DLD1 (cell line): ENCODE data around the gene TEFM.
"Not testable (repeated sequence)": the region's sequence is repeated elsewhere in the genome, so short reads cannot be mapped to it uniquely, and the experiment has no call there.

Experiments
- in situ Hi-C: cut with HindIII; loops from 2 replicates; pipeline ENCODE4 v1.10.0; 2017; ENCODE audit warnings: low sequenced_read_pairs

Gene TEFM

DNA sequence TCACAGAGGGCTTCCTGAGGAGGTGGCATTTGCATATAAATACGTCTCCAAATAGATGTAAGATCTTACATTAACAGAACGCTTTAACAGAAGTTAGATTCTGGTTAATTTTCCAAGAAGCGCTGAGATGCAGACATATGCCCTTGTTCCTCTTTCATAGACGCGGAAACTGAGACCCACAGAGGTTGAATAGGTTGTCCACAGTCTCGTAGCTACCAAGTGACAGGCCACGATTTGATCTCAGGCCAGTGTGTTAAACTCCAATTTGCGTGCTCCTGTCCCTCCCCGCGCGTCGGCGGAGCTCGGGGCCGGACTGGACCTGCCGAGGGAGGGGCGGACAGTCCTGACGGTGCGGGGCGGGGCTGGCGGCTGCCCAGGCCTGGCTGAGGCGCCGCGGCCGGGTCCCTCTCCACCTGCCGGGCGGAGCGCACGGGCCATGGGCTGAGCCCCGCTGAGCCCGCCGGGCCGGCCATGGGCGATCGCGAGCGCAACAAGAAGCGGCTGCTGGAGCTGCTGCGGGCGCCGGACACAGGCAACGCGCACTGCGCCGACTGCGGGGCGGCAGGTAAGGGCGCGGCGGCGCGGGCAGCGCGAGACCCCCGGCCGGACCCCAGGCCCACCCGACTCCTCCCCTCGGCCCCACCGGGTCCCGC, 15.6 kb upstream of the TEFM start, which contains the start of gene ADAP2:
Gene ADAP2 (plus strand): TSS at position 402 of the 653 bp plus-strand sequence. CDS start 70 bp downstream, at position 472.
- in situ Hi-C loops, result no loop called here

DNA sequence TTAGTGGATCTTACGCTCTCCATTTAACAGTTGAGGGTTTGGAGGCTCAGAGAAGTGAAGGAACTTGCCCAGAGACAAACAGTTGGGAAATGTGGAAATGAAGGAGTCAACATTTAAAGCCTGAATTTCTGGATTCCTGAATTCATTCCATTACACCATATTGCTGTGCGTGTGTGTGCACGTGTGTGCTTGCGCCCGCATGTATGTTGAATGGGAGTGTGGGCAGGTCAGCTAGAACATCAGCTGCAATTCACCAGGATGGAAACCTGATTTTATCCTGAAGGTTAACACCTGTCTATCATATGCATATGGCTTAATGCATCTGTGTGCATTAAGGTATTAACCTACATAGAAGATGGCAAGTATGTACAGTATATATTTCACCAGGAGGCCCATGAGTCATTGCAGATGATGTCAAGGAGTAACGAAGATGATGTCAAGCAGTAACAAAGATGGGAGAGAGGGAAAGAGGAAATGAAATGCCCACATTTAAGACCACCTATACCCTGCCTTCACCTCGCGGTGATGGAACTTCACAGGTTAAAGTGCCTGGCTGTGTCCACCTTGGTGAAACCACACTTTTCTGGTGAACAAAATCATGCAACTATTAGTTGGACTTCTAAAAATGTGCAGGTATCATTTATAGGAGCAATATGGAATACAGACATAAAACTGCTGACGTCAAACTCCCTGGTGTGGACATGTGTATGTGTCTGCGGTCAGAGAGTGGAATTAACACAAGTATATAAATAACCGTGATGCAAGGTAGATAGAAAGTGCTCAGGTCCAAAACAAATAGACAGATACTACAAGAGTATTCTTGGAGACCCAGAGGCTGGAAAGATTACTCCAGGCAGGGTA, 14.9 kb upstream of the TEFM start:
- in situ Hi-C loops, result no loop called here

DNA sequence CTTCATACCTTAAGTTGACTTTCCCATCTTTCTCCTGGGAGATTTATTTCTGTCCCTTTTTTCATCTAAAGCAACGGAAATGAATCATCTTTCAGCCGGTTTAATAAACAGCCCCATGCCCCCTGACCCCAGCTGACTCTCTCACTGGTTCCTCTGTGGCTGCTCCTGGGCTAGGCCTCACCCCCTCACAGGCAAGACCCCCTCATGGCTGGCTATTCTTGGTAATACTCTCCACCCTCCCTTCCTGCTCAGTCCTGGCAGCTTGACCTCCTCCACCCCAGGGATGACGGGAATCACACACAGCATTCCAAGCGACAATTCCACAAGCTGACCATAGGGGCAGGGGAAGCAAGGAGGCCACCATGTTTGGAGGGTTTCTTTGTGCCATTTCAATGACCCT, 14.2 kb upstream of the TEFM start:
- in situ Hi-C loops, result no loop called here

DNA sequence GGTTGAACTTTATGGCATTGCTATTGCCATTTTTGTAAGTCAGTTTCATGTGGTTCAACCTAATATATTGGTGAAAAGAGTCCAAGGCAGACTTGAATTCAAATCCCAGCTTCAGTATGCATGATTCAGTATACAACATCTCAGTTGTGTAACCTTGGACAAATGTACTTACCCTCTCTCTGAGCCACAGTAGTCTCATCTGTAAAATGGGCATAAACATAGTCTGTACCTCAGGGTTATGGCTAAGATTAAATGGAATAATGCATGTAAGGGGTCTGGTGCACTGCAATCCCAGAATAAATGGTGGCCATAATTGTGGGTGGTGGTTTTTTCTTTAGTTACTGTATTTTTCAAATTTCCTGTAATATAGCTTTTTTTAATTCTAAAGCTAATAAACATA, 11.0 kb upstream of the TEFM start:
- in situ Hi-C loops, result no loop called here

DNA sequence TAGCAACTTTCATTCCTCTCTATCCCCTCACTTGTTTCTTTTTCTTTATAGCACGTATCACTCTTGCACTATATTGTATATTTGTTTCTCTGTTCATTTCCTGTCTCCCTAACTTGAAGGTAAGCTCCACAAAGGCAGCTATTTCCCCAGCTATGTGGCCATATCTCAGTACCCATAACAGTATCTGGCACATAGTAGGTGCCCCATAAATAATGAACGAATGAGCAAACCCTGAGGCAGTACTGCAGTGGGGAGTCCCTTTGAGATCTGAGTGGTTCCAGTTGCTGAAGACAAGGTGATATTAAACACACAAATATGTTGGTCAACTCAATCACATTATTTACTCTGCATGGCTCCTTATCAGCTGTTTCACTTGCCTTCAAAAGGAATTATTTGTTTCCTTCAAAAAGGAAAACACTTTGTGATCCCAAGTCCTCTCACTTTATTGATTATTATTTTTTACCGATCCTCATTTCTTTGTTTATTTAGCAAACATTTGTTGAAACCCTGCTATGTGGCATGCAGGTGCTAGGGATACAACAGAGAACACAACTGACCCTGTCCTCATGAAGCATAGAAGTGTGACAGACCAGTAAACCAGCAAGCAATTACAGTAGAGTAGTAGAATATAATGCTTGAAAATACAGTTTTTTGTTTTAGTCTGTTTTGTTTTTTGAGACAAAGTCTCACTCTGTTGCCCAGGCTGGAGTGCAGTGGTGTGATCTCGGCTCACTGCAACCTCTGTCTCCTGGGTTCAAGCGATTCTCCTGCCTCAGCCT, 10.0 kb upstream of the TEFM start:
- in situ Hi-C loops, result no loop called here

DNA sequence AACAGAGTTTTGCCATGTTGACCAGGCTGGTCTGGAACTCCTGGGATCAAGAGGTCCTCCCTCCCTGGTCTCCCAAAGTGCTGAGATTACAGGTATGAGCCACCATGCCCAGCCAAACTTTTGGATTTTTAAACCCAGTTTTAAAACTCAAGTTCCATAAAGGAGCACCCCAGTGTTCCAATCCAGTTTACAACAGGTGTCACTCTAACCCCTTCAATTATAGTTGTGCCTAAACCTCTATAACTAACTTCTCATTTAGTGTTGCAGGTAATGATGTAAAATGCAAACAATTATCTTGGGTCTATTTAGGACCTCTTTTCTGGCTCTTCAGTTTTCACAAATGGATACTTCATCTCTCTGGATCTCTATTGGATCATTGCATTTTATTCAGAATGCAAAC, 7.9 kb upstream of the TEFM start:
- in situ Hi-C loops, result no loop called here

DNA sequence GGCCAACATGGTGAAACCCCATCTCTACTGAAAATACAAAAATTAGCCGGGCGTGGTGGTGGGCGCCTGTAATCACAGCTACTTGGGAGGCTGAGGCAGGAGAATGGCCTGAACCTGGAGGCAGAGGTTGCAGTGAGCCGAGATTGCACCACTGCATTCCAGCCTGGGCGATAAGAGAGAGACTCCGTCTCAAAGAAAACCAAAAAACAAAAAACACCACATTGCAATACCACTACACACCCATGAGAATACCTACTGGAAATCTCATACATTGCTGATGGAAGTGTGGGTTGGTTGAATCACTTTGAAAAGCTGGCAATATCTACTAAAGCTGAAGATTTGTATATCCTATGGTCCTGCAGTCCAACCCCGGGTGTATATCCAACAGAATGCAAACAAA, 4.1 kb upstream of the TEFM start:
- in situ Hi-C loops, result not testable (repeated sequence)

DNA sequence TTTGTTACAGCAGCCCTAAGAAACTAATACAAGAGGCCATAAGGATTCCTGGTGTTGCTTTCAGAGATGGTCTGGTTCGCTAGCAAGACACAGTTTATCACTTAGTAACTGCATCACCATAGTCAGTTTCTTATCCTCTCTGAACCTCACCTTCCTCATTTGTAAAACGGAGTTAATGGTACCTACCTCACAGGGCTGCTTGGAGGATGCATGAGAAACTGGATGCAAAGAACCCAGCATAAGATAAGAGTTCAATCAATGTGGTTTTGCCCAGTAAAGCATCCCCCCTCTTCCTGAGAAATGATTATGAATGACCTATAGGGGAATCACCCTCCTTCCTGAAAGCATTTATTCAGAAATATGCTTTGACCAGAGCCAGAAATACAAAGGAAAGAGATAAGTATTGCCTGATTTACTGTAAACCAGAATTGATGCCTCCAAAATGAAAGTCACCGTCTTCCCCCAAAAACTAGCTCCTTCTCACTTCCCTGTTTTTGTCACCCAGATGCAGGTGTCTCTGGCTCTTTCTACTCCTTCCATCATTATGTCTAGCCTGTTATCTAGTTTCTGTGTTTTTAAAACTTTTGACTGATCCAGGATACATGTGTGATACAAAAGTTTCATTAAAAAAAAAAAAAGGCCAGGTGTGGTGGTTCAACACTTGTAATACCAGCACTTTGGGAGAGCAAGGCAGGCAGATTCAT, 2.8 kb upstream of the TEFM start:
- in situ Hi-C loops, result no loop called here

DNA sequence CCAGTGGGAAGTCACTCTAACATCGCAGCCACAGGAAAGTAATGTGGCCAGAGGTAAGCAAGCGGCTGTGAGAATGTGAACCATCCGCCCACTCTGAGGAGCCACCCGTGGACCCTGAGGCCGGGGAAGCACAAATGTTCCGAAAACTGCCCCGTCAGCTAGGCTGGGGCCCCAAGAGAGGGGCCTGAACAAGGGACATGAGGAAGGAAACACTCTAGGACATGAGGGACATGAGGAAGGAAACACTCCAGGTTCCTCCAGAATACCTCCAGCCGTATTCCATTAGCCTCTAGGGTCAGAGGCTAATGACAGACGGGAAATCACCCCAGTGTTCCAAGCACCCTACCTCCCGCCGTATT, 317 bp downstream of the TEFM start:
- in situ Hi-C loops, result no loop called here

DNA sequence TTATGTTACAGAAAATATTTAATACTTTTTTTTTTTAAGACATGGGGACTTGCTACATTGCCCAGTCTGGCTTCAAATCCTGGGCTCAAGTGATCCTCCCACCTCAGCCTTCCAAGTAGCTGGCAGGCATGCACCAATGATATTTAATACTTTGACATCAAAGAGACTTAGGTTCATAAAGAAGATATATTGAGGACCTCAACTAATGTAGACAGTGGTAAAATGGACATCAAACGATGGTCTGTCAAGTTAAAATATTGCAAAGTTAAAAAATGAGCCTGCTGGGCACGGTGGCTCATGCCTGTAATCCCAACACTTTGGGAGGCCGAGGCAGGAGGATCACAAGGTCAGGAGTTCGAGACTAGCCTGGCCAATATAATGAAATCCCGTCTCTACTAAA, 8.7 kb downstream of the TEFM start:
- in situ Hi-C loops, result no loop called here

DNA sequence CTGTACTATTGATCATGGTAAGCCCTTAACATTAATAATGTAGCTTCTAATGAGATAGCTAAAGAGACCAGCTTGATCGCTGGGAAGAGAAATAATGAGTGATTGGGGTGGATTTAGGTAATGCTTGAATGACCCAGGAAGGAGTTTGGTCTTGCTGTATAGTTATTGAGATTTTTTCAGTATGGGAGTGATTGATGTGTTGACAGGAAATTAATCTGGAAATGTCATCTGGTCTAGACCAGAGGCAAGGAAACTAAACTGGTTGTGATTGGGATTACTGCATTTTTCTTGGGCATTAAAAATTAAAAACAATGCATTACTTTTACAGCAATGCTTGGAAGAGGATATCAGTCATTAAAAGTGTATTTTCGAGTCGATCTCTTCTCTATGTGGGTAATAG, 11.8 kb downstream of the TEFM start:
- in situ Hi-C loops, result no loop called here

DNA sequence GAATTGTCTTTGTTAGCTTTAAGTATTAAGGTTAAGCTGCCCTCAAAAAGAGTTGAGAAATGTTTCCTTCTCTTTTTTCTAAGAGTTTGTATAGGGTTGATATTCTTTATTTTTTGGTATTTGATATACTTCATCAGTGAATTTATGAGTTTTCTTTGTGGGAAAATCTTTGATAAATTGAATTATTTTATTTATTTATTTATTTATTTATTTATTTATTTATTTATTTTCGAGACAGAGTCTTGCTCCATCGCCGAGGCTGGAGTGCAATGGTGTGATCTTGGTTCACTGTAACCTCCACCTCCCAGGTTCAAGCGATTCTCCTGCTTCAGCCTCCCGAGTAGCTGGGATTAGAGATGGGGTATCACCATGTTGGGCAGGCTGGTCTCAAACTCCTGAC, 19.9 kb downstream of the TEFM start:
- in situ Hi-C loops, result no loop called here

DNA sequence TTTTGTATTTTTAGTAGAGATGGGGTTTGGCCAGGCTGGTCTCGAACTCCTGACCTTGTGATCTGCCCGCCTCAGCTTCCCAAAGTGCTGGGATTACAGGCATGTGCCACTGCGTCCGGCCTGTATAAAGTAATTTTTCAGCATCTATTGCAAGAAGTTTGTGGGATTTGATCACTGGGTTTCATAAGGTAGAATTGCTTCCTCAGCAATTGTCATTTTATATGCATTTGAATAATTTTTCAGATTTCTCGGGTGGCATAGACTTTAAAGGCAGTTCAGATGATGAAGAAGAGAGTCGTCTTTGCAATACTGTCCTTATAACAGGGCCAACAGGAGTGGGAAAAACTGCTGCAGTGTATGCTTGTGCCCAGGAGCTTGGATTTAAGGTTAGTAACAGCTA, 37.0 kb downstream of the TEFM start:
- in situ Hi-C loops, result no loop called here

DNA sequence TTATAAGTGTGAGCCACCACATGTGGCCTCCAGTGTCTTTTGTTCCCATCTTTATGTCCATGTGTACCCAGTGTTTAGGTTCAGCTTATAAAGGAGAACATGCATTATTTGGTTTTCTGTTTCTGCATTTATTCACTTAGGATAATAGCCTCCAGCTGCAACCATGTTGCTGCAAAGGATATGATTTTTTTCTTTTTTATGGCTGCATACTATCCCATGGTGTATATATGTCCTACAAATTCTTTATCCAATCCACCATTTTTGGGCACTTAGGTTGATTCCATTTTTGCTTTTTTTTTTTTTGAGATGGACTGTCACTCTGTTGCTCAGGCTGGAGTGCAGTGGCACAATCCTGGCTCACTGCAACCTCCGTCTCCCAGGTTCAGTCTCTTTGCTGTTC, 41.4 kb downstream of the TEFM start:
- in situ Hi-C loops, result no loop called here

DNA sequence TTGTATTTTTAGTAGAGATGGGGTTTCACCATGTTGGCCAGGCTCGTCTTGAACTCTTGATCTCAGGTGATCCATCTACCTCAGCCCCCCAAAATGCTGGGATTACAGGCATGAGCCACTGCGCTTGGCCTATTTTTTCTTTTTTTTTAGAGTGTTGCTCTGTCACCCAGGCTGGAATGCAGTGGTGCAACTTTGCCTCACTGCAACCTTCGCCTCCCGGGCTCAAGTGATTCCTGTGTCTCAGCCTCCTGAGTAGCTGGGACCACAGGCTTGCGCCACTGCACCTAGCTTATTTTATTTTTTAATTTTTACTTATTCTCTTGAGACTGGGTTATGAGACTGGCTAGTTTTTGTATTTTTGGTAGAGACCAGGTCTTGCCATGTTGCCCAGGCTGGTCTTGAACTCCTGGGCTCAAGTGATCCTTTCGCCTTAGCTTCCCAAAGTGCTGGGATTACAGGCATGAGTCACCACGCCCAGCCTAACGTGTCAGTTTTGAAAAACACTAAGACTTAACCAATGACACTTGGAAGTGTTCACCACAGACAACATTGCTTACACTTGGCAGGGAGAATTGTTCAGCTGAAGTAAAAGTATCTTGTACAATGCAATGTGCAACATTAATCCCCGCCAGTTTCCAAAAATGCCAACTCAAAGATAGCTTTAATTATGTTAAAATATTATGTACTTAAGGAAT, 47.3 kb downstream of the TEFM start:
- in situ Hi-C loops, result no loop called here

DNA sequence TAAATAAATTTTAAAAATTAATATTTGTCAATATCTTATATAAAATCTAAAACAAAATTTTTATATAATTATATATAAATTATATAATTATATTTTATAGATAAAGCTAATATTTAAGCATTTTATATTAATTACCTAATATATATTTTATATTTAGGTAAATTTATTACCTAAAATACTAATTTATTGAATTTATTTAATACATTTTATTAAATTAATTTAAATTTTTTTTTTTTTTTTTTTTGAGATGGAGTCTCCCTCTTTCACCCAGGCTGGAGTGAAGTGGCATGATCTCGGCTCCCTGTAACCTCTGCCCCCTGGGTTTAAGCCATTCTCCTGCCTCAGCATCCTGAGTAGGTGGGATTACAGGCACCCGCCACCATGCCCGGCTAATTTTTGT, 51.9 kb downstream of the TEFM start:
- in situ Hi-C loops, result no loop called here
